KMS-11 (cell line): ENCODE measurements around the gene ZNF805.

Source experiments
- H2AFZ ChIP-seq: fragments of 200-600 bp; sonication (generic); 2 replicates; pipeline ENCODE4 v1.6.1; 2016; ENCODE audit warnings: antibody characterized with exemption, mixed run types, low read depth
- H3K27ac ChIP-seq: fragments of 200-600 bp; sonication (generic); 2 replicates; pipeline ENCODE4 v1.6.1; 2016; ENCODE audit warnings: mild to moderate bottlenecking, mixed run types
- H3K27me3 ChIP-seq: fragments of 200-600 bp; sonication (generic); 2 replicates; pipeline ENCODE4 v1.6.1; 2017; ENCODE audit warnings: mild to moderate bottlenecking, low read depth, mixed run types, moderate library complexity; ENCODE audit not compliant: insufficient read depth
- H3K36me3 ChIP-seq: fragments of 200-600 bp; sonication (generic); 2 replicates; pipeline ENCODE4 v1.6.1; 2017; ENCODE audit warnings: mild to moderate bottlenecking, mixed run types; ENCODE audit not compliant: insufficient read depth
- H3K4me1 ChIP-seq: fragments of 200-600 bp; sonication (generic); 2 replicates; pipeline ENCODE4 v1.6.1; 2016; ENCODE audit warnings: mild to moderate bottlenecking, low read depth, mixed run types; ENCODE audit not compliant: poor library complexity, severe bottlenecking
- H3K4me2 ChIP-seq: fragments of 200-600 bp; sonication (generic); 2 replicates; pipeline ENCODE4 v1.7.0; 2016; ENCODE audit warnings: mild to moderate bottlenecking, mixed run types
- H3K4me3 ChIP-seq: fragments of 200-600 bp; sonication (generic); IDR thresholded peaks from 2 replicates; pipeline ENCODE4 v1.6.1; 2017; ENCODE audit warnings: low read depth, low read length, mixed read lengths; ENCODE audit not compliant: insufficient read depth
- H3K79me2 ChIP-seq: fragments of 200-600 bp; sonication (generic); 2 replicates; pipeline ENCODE4 v1.6.1; 2016; ENCODE audit warnings: low read depth, mixed run types; ENCODE audit not compliant: insufficient read depth
- H3K9ac ChIP-seq: fragments of 200-600 bp; sonication (generic); 2 replicates; pipeline ENCODE4 v1.6.1; 2016; ENCODE audit warnings: mild to moderate bottlenecking, mixed run types
- H4K20me1 ChIP-seq: fragments of 200-600 bp; sonication (generic); 2 replicates; pipeline ENCODE4 v1.6.1; 2016; ENCODE audit warnings: mild to moderate bottlenecking, mixed run types; ENCODE audit not compliant: insufficient read depth
- CTCF ChIP-seq: fragments of 200-600 bp; sonication (generic); conservative IDR thresholded peaks from 2 replicates; pipeline ENCODE4 v1.6.1; 2017; ENCODE audit warnings: low read depth, mild to moderate bottlenecking, antibody characterized with exemption, low read length, moderate library complexity, mixed read lengths

ZNF805 gene

GRCh38 chr19:57267291-57267690, 26.9 kb downstream of the ZNF805 start:
- H3K4me1 ChIP-seq = no peaks in the 10 kb centered on the region
- H3K9ac ChIP-seq = no peak overlapping the region
- no peak overlapping the region for H2AFZ ChIP-seq
- no peaks in the 10 kb centered on the region for H3K79me2 ChIP-seq
- no peak for TF ChIP-seq CTCF
- no peak overlapping the region for H3K4me3 ChIP-seq
- H3K27me3 ChIP-seq = no peaks in the 10 kb centered on the region
- no peaks in the 10 kb centered on the region for H4K20me1 ChIP-seq
- H3K36me3 ChIP-seq = no peaks in the 10 kb centered on the region
- H3K27ac ChIP-seq = no peak overlapping the region
- H3K4me2 ChIP-seq = no peak overlapping the region

GRCh38 chr19:57269515-57270250, 29.3 kb downstream of the ZNF805 start:
- Histone ChIP-seq H3K9ac (no peak overlapping the region), H3K36me3 (no peaks in the 10 kb centered on the region)

GRCh38 chr19:57271280-57271679, 30.8 kb downstream of the ZNF805 start:
- H2AFZ ChIP-seq = no peak overlapping the region
- no peaks in the 10 kb centered on the region for H3K36me3 ChIP-seq
- H3K4me3 ChIP-seq = no peak overlapping the region
- H3K27me3 ChIP-seq = no peaks in the 10 kb centered on the region
- H3K79me2 ChIP-seq = no peaks in the 10 kb centered on the region
- no peaks in the 10 kb centered on the region for H4K20me1 ChIP-seq
- no peak overlapping the region for H3K9ac ChIP-seq
- H3K27ac ChIP-seq = no peak overlapping the region
- H3K4me2 ChIP-seq = no peak overlapping the region
- no peak for TF ChIP-seq CTCF
- H3K4me1 ChIP-seq = no peaks in the 10 kb centered on the region

More at GRCh38 chr19:57269515-57270250, 29.3 kb downstream of the ZNF805 start:
- Histone ChIP-seq H3K4me2 (no peak overlapping the region), H3K79me2 (no peaks in the 10 kb centered on the region), H2AFZ (no peak overlapping the region), H4K20me1 (no peaks in the 10 kb centered on the region), H3K27me3 (no peaks in the 10 kb centered on the region), H3K4me1 (no peaks in the 10 kb centered on the region), H3K4me3 (no peak overlapping the region), H3K27ac (no peak overlapping the region)
- no peak for TF ChIP-seq CTCF

- H3K79me2 ChIP-seq = no peaks in the 10 kb centered on the region
- H3K4me3 ChIP-seq = no peak overlapping the region
- no peak for TF ChIP-seq CTCF
- no peaks in the 10 kb centered on the region for H4K20me1 ChIP-seq
- H3K36me3 ChIP-seq = no peaks in the 10 kb centered on the region
- no peak overlapping the region for H3K4me2 ChIP-seq
- H3K4me1 ChIP-seq = no peaks in the 10 kb centered on the region
- no peak overlapping the region for H3K9ac ChIP-seq
- H3K27ac ChIP-seq = no peak overlapping the region
- H2AFZ ChIP-seq = no peak overlapping the region
- H3K27me3 ChIP-seq = no peaks in the 10 kb centered on the region
Observed at GRCh38 chr19:57273014-57273413, 32.6 kb downstream of the ZNF805 start.
